Muscle layer of colon (tissue), 2 donors: ENCODE data around the gene DNAJC4.
A peak's percentile ranks its signal among the peaks of the same experiment; 100 is the strongest.

Source experiments
- H3K27ac ChIP-seq: one replicate; pipeline ENCODE4 v1.7.0; 2013; ENCODE audit warnings: low read depth, mild to moderate bottlenecking, low read length, moderate library complexity
- H3K27me3 ChIP-seq, 2 donors: one replicate each; pipeline ENCODE4 v1.7.0; 2013; ENCODE audit warnings: low read length in 2 of 2, mild to moderate bottlenecking in 2 of 2; ENCODE audit not compliant: insufficient read depth in 2 of 2, control insufficient read depth in 1 of 2
- H3K36me3 ChIP-seq: one replicate; pipeline ENCODE4 v1.7.0; 2013; ENCODE audit warnings: mild to moderate bottlenecking, low read length; ENCODE audit not compliant: insufficient read depth
- H3K4me1 ChIP-seq: one replicate; pipeline ENCODE4 v1.7.0; 2013; ENCODE audit warnings: mild to moderate bottlenecking, low read length; ENCODE audit not compliant: insufficient read depth
- H3K4me3 ChIP-seq, 2 donors: one replicate each; pipeline ENCODE4 v1.7.0; 2013; ENCODE audit warnings: low read length in 2 of 2, low read depth in 1 of 2, mild to moderate bottlenecking in 1 of 2, moderate library complexity in 1 of 2
- H3K9ac ChIP-seq: one replicate; pipeline ENCODE4 v1.7.0; 2013; ENCODE audit warnings: low read length
- H3K9me3 ChIP-seq: one replicate; pipeline ENCODE4 v1.7.0; 2013; ENCODE audit warnings: mild to moderate bottlenecking, low read length
- donor health status: abdominal sarcoma.
- donor health status: Adenocarcinoma of cecum.

The DNAJC4 gene

GRCh38 chr11:64249563-64250414 is 19.4 kb downstream of the DNAJC4 start:
- H3K27me3 ChIP-seq: no peaks in the 10 kb centered on the region
- H3K4me3 ChIP-seq: no peak overlapping the region
- peaks cover 2% of the 10 kb centered on the region for H3K36me3 ChIP-seq
- no peak overlapping the region for H3K9ac ChIP-seq
- no peaks in the 10 kb centered on the region for H3K9me3 ChIP-seq
- no peak overlapping the region for H3K27ac ChIP-seq
- peaks cover 38% of the 10 kb centered on the region for H3K4me1 ChIP-seq

- peak overlapping the region in 1 of 2 donors; percentile 55 for H3K4me3 ChIP-seq
- peaks cover 31% of the 10 kb centered on the region for H3K4me1 ChIP-seq
- no peak overlapping the region for H3K27ac ChIP-seq
- H3K9me3 ChIP-seq: no peaks in the 10 kb centered on the region
- peaks cover 9% of the 10 kb centered on the region for H3K36me3 ChIP-seq
- peak overlapping the region; percentile 49 for H3K9ac ChIP-seq
- no peaks in the 10 kb centered on the region for H3K27me3 ChIP-seq
These were observed 20.2 kb downstream of the DNAJC4 start for GRCh38 chr11:64250415-64251015.

DNA sequence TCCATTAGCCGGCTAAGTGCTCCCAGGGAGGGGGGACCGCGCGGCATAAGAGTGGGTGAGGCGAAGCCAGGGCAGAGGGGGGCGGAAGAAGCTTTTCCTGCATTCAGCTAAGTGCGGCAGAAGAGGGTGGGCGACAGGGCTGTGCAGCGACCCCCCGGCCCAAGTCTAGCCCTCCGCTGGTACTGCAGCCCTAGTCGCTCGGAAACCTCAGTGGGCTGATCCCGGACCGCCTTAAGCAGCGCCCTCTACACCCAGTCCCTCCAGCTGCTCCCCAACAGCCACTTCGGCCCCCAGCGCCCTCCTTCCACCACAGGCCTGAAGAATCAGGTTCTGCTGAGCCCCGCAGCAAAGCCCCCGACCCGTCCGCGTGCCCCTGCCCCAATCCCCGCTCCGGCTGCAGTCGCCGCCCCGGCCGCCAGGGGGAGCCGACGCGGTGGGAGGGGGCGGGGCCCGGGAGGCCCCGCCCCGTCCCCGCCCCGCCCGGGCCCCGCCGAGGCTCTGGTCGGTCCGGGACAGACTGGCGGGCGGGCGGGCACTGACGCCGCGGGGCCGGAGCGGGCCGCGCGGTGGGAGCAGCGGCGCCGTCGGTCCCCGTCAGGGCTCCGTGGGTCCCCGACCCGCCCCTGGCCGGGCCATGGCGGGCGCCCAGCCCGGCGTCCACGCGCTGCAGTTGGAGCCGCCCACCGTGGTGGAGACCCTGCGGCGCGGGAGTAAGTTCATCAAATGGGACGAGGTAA is 20.8 kb downstream of the DNAJC4 start, which contains the start of gene PLCB3:
TSS of gene PLCB3 (plus strand) at position 515 of the 737 bp plus-strand sequence. CDS start at position 635, 120 bp downstream.
- H3K4me3 ChIP-seq: peak within 1 kb of the TSS; percentile 82 to 90
- H3K9ac ChIP-seq: peak within 1 kb of the TSS; percentile 53
- peak within 1 kb of the TSS; percentile 20 for H3K27ac ChIP-seq
- no peaks in the 10 kb centered on the region for H3K9me3 ChIP-seq
- H3K4me1 ChIP-seq: peaks cover 29% of the 10 kb centered on the region
- H3K27me3 ChIP-seq: no peaks in the 10 kb centered on the region
- peaks cover 16% of the 10 kb centered on the region for H3K36me3 ChIP-seq

GRCh38 chr11:64251753-64252002 is 21.3 kb downstream of the DNAJC4 start:
- Histone ChIP-seq H3K4me3 (peak overlapping the region; percentile 82 to 90), H3K9me3 (no peaks in the 10 kb centered on the region), H3K9ac (peak overlapping the region; percentile 53), H3K36me3 (peaks cover 20% of the 10 kb centered on the region), H3K4me1 (peaks cover 29% of the 10 kb centered on the region), H3K27ac (peak overlapping the region; percentile 20), H3K27me3 (no peaks in the 10 kb centered on the region)

DNA sequence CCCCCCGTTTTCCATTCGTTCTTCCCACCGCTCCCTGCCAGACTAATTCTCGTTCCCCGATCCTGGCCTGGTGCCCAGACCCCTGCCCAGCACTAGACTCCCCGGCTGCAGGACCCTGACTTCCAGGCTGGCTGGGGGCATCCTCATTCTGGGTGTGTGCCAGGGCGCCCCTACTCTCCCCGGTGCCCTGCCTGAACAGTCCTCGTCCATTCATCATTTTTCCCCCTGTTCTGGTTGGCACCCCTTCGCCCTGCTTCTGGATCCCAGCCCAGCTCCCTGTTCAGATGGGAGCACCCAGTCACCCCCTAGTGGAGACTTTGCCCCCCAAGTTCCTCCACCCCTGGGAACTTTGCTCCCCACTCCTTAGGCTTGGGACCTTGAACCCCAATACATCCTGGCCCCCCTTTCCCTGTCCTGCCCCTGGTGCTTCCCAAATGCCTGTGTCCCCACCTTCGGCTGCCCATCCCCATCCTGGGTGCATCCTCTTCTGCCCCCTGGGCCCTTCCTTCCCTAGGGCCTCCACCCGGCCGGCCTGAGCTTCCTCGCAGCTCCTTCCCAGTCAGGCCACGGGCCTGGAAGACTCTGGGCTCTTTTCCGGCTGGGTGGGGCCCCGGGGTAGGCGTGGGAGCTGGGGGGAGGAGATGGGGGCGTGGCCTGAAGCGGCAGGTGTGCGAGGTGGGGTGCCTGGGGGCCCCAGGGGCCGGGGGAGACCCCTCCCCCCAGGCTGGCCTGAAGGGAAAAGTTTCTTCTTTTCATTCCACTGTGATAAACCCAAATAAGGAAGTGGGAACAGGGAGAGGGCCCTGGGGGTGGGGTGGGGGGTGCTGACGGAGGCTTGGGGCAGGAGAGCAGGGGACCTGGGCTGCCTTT is 21.9 kb downstream of the DNAJC4 start:
- peak overlapping the region; percentile 82 to 90 for H3K4me3 ChIP-seq
- H3K36me3 ChIP-seq: peaks cover 20% of the 10 kb centered on the region
- H3K27ac ChIP-seq: peak overlapping the region; percentile 20
- H3K4me1 ChIP-seq: peaks cover 29% of the 10 kb centered on the region
- no peaks in the 10 kb centered on the region for H3K9me3 ChIP-seq
- peak overlapping the region; percentile 53 for H3K9ac ChIP-seq
- no peaks in the 10 kb centered on the region for H3K27me3 ChIP-seq

GRCh38 chr11:64253043-64253442 is 22.7 kb downstream of the DNAJC4 start:
- Histone ChIP-seq H3K4me3 (peak overlapping the region in 1 of 2 donors; percentile 82), H3K27me3 (no peaks in the 10 kb centered on the region), H3K27ac (no peak overlapping the region), H3K36me3 (peaks cover 20% of the 10 kb centered on the region), H3K9ac (no peak overlapping the region), H3K4me1 (peaks cover 24% of the 10 kb centered on the region), H3K9me3 (no peaks in the 10 kb centered on the region)

GRCh38 chr11:64253481-64253880 is 23.1 kb downstream of the DNAJC4 start:
- Histone ChIP-seq H3K9ac (no peak overlapping the region), H3K4me3 (no peak overlapping the region), H3K9me3 (no peaks in the 10 kb centered on the region), H3K36me3 (peaks cover 23% of the 10 kb centered on the region), H3K27me3 (no peaks in the 10 kb centered on the region), H3K27ac (no peak overlapping the region), H3K4me1 (peaks cover 21% of the 10 kb centered on the region)

DNA sequence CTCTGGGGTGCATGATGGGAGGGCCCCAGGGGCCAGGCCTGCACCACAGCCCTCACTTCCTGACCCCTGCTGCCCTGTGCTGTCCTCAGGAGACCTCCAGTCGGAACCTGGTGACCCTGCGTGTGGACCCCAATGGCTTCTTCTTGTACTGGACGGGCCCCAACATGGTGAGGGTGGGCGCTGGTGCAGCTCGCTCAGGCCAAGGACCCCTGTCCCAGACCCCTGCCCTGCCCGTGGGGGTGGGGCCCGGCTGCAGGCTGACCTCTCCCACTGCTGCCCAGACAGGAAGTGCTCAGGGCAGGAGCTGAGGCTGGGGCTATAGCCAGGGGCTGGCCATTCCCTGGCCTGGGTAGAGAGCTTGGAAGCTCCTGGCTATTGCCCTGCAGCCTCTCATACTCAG is 24.0 kb downstream of the DNAJC4 start:
- H3K4me1 ChIP-seq: peaks cover 21% of the 10 kb centered on the region
- H3K4me3 ChIP-seq: no peak overlapping the region
- no peaks in the 10 kb centered on the region for H3K27me3 ChIP-seq
- H3K9me3 ChIP-seq: no peaks in the 10 kb centered on the region
- no peak overlapping the region for H3K27ac ChIP-seq
- peaks cover 28% of the 10 kb centered on the region for H3K36me3 ChIP-seq
- H3K9ac ChIP-seq: no peak overlapping the region

GRCh38 chr11:64255135-64256128 is 25.1 kb downstream of the DNAJC4 start:
- Histone ChIP-seq H3K27ac (no peak overlapping the region), H3K9ac (no peak overlapping the region), H3K4me1 (peaks cover 20% of the 10 kb centered on the region), H3K4me3 (no peak overlapping the region), H3K27me3 (no peaks in the 10 kb centered on the region), H3K36me3 (peaks cover 38% of the 10 kb centered on the region), H3K9me3 (no peaks in the 10 kb centered on the region)

- Histone ChIP-seq H3K27me3 (no peaks in the 10 kb centered on the region), H3K4me3 (no peak overlapping the region), H3K36me3 (peaks cover 38% of the 10 kb centered on the region), H3K9me3 (no peaks in the 10 kb centered on the region), H3K27ac (no peak overlapping the region), H3K9ac (no peak overlapping the region), H3K4me1 (peaks cover 15% of the 10 kb centered on the region)
These were observed 26.0 kb downstream of the DNAJC4 start for GRCh38 chr11:64256300-64256699.
